HFFc6 (cell line): ENCODE data around the gene ZNF337. TPM values are rescaled to one million over a fixed set of nuclear protein-coding genes. Genes with fewer than 3 reads are reported as not detected.
"Not testable (repeated sequence)": the region's sequence is repeated elsewhere in the genome, so short reads cannot be mapped to it uniquely, and the experiment has no call there.

Source experiments
- DNase-seq: peaks from one replicate; pipeline ENCODE4 v3.0.0-alpha.2; 2018
- H3K27ac Mint-ChIP-seq: 2 replicates; pipeline ENCODE4 v1.8.0; 2020; ENCODE audit warnings: mild to moderate bottlenecking, mixed read lengths
- H3K27me3 Mint-ChIP-seq: 2 replicates; pipeline ENCODE4 v1.8.0; 2021; ENCODE audit warnings: mild to moderate bottlenecking, moderate library complexity, mixed read lengths; ENCODE audit not compliant: insufficient read depth
- H3K36me3 Mint-ChIP-seq: 2 replicates; pipeline ENCODE4 v1.8.0; 2021; ENCODE audit warnings: low read depth, mixed read lengths
- H3K4me1 Mint-ChIP-seq: 2 replicates; pipeline ENCODE4 v1.8.0; 2020; ENCODE audit warnings: low read depth, mixed read lengths
- H3K4me3 Mint-ChIP-seq: 2 replicates; pipeline ENCODE4 v1.8.0; 2020; ENCODE audit warnings: mild to moderate bottlenecking, moderate library complexity, mixed read lengths
- H3K9me3 Mint-ChIP-seq: 2 replicates; pipeline ENCODE4 v1.8.0; 2020; ENCODE audit warnings: mild to moderate bottlenecking, mixed read lengths
- CTCF ChIP-seq: fragments of 200-600 bp; sonication (generic); IDR thresholded peaks from 2 replicates; pipeline ENCODE4 v1.5.0; 2021; ENCODE audit warnings: antibody characterized with exemption, mild to moderate bottlenecking
- total RNA-seq, 6 experiments: library from RNA; stranded (reverse); fragmentation: NEBNext Ultra II Directional; extraction: Animal tissue kit (Norgen Biotek cat#: 25700); gene quantifications; 2 replicates in 1 of 6; 3 replicates in 5 of 6; pipeline ENCODE4 v1.2.3, GENCODE V29; 2021

Gene ZNF337
- total RNA-seq, 6 experiments from 2014 or later = 8.2 to 11.3 (median 9.2) TPM

- H3K36me3 Mint-ChIP-seq = peaks cover 7% of the 10 kb centered on the region
- peaks cover 28% of the 10 kb centered on the region for H3K4me1 Mint-ChIP-seq
- DNase-seq = no peak
- TF ChIP-seq CTCF = no peak
- no peak overlapping the region for H3K4me3 Mint-ChIP-seq
- no peaks in the 10 kb centered on the region for H3K9me3 Mint-ChIP-seq
- H3K27me3 Mint-ChIP-seq = no peaks in the 10 kb centered on the region
- H3K27ac Mint-ChIP-seq = no peak overlapping the region
Measured at GRCh38 chr20:25668446-25668845, 28.2 kb downstream of the ZNF337 start.

- H3K4me3 Mint-ChIP-seq = no peak overlapping the region
- H3K4me1 Mint-ChIP-seq = peaks cover 7% of the 10 kb centered on the region; the same call in 1 of the 2 replicates
- H3K27me3 Mint-ChIP-seq = no peaks in the 10 kb centered on the region
- no peak for TF ChIP-seq CTCF
- H3K36me3 Mint-ChIP-seq = no peaks in the 10 kb centered on the region
- no peak for DNase-seq
- no peak overlapping the region for H3K27ac Mint-ChIP-seq
- H3K9me3 Mint-ChIP-seq = no peaks in the 10 kb centered on the region
Measured at GRCh38 chr20:25659999-25660398, 36.7 kb downstream of the ZNF337 start.

GRCh38 chr20:25654487-25654886, 42.2 kb downstream of the ZNF337 start:
- DNase-seq = no peak
- H3K27me3 Mint-ChIP-seq = peaks cover 2% of the 10 kb centered on the region
- H3K9me3 Mint-ChIP-seq = no peaks in the 10 kb centered on the region
- no peak for TF ChIP-seq CTCF
- H3K4me3 Mint-ChIP-seq = no peak overlapping the region
- no peaks in the 10 kb centered on the region; the same call in 1 of the 2 replicates for H3K36me3 Mint-ChIP-seq
- peaks cover 7% of the 10 kb centered on the region; the same call in 1 of the 2 replicates for H3K4me1 Mint-ChIP-seq
- no peak overlapping the region for H3K27ac Mint-ChIP-seq

- H3K9me3 Mint-ChIP-seq, H3K27ac Mint-ChIP-seq, H3K36me3 Mint-ChIP-seq, H3K4me1 Mint-ChIP-seq, H3K4me3 Mint-ChIP-seq, H3K27me3 Mint-ChIP-seq, DNase-seq: not testable (repeated sequence)
Measured at GRCh38 chr20:25652866-25653265, 43.8 kb downstream of the ZNF337 start.

GRCh38 chr20:25644814-25645213, 51.8 kb downstream of the ZNF337 start:
- no peak overlapping the region for H3K4me3 Mint-ChIP-seq
- H3K36me3 Mint-ChIP-seq = peaks cover 13% of the 10 kb centered on the region
- peaks cover 4% of the 10 kb centered on the region for H3K27me3 Mint-ChIP-seq
- no peak overlapping the region for H3K27ac Mint-ChIP-seq
- TF ChIP-seq CTCF = no peak
- DNase-seq = no peak
- H3K9me3 Mint-ChIP-seq = peaks cover 4% of the 10 kb centered on the region; the same call in 1 of the 2 replicates
- H3K4me1 Mint-ChIP-seq = no peaks in the 10 kb centered on the region

- no peak overlapping the region for H3K4me3 Mint-ChIP-seq
- no peak overlapping the region for H3K27ac Mint-ChIP-seq
- TF ChIP-seq CTCF = no peak
- DNase-seq = no peak
- peaks cover 13% of the 10 kb centered on the region for H3K36me3 Mint-ChIP-seq
- H3K4me1 Mint-ChIP-seq = no peaks in the 10 kb centered on the region
- H3K27me3 Mint-ChIP-seq = peaks cover 4% of the 10 kb centered on the region
- H3K9me3 Mint-ChIP-seq = peaks cover 4% of the 10 kb centered on the region; the same call in 1 of the 2 replicates
Measured at GRCh38 chr20:25643716-25644115, 52.9 kb downstream of the ZNF337 start.
